ENCODE results near the gene HIPK3.
"Not testable (repeated sequence)": the region's sequence is repeated elsewhere in the genome, so short reads cannot be mapped to it uniquely, and the experiment has no call there.

HIPK3 gene

DNA sequence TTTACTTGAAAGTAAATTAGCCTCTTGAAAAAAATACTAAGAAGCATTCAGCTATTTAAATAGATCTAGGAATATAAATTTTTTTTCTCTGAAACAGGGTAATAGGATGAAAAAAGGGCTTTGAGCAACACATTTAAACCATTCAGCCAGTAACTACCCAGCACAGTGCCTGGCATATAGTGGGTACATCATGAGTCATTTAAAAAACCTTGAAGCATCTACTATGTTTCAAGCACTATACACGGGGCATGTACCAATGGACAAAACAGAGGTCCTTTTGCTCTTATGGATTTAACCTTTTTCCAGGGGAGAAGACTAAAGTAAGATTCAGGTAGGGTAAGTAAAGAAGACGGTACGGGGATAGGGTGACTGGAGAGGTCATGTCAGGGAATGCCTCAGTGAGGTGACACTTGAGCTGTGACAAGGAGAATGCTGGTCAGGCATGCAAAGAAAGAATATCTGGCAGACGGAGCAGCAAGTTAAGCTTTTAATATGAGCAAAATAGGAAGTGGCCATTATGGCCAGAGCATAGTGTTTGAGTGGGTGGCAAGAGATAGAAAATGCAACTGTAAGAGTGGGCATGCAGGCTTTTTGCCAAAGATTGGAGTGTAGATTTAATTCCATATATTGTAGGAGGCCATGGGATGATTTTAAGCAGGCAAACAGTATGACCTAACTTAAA is 101.1 kb downstream of the HIPK3 start:
- DNase-seq (ENCODE audit: low read depth in 2 of 2), result no peak

DNA sequence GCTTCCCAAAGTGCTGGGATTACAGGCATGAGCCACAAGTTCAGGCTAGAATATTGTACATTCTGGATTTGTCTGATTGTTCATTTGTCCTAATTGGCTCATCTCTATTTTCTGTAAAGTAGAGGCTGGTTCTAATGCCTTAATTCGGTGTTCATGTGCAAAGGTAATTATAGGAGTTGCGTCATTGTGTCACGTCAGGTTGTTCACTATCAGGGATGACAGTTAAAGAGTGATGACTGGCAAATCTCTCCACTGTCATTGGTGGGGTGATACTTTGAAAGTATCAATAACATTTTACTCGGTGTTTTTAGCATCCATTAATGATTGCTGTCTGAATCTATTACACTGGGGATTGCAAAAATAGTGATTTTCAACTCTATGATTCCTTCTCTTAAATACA is 103.5 kb downstream of the HIPK3 start:
- DNase-seq (ENCODE audit: low read depth in 2 of 2), result no peak

DNA sequence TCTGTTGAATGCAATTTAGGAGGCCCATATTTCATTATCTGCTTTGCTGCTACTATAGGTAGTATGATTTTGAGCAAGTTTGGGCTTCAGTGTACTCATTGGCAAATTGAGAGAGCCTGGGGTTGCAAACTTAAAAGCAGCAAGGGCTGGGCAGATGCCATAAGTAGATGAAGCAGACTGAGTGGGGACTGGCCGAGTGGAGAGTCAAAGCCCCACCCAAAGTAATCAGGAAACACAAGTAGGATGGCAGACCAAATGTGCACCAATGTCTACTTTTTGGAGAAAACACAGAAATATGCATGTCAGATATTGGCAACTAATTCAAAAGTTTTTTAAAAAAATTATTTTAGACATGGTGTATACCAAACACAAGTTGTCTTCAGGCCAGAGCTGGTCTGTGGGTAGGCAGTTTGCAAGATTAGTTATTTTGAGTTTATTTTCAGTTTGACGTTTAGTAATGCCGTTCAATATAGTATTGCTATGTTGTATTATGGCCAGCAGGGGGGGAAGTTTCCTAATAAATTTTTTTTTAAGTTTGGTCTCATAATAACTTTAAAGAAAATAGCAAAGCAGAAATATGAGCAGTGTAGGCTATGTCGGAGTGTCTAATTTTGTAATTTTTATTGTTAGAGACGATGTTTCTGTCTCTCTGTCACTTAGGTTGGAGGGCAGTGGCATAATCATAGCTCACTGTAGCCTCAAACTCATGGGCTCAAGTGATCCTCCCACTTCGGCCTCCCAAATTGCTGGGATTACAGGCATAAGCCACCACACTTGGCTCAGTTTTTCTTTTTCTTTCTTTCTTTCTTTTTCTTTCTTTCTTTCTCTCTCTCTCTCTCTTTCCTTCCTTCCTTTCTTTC is 105.1 kb downstream of the HIPK3 start:
- no peak for DNase-seq (ENCODE audit: low read depth in 2 of 2)

DNA sequence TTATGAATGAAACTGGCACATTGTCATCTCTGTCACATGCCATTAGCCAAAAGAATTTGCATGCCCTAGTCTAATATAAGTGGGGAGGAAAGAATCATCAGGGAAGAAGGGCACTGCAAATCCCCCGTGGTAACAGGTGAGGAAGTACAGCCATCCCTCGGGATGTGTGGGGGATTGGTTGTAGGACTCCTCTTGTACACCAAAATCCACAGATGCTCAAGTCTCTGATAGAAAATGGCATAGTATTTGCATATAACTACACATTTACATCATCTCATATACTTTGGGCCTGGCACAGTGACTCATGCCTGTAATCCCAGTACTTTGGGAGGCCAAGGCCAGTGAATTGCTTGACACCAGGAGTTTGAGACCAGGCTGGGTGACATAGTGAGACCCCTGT is 109.7 kb downstream of the HIPK3 start:
- DNase-seq (ENCODE audit: low read depth in 2 of 2), result no peak

DNA sequence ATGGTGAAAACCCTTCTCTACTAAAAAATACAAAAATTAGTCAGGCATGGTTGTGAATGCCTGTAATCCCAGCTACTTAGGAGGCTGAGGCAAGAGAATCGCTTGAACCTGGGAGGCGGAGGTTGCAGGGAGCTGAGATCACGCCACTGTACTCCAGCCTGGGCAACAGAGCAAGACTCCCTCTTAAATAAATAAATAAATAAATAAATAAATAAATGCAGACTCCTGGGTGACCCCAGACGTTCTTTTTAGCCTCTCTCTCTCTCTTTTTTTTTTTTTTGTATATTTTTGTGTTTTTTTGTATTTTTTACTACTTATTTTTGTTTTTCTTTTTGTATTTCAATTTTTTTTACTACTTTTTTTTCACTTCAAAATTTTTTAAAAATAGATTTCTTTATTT is 111.3 kb downstream of the HIPK3 start:
- DNase-seq (ENCODE audit: low read depth in 2 of 2), result not testable (repeated sequence)

DNA sequence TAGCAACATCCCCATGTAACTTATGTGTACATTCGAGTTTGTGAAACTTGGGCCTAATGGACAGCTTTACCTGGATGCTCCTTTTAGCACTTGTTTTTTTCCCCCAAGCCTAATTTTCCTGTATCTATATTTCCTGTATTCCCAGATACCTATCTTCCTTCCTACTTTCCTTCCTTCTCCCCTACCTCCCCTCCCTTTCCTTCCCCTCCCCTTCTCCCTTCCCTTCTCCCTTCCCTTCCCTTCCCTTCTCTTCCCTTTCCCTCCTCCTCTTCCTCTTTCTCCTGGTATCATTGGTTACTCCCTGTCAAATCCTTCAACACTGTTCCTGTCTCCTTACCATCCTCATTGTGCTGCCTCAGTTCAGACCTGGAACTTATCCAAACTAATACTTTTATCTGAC is 111.8 kb downstream of the HIPK3 start:
- no peak for DNase-seq (ENCODE audit: low read depth in 2 of 2)

DNA sequence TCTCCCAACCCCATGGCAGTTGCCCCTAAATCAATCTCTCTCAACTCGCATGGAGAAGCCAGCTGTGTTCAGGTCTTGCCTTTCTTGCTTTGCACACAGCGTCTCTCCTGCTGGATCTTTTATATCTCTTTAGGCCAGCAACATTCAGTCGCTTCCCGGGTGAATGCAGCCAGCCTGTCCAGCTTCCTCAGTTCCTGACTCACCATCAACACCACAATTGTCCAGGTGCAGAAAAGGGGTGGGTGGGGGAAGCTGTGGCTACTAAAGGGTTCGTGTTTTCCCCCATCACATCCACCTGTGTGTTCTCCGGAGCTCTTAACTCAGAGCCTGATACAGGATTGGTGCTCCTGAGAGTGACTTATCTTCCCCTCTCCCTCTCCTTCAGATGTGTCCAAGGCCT is 116.5 kb downstream of the HIPK3 start:
- DNase-seq (ENCODE audit: low read depth in 2 of 2), result no peak

DNA sequence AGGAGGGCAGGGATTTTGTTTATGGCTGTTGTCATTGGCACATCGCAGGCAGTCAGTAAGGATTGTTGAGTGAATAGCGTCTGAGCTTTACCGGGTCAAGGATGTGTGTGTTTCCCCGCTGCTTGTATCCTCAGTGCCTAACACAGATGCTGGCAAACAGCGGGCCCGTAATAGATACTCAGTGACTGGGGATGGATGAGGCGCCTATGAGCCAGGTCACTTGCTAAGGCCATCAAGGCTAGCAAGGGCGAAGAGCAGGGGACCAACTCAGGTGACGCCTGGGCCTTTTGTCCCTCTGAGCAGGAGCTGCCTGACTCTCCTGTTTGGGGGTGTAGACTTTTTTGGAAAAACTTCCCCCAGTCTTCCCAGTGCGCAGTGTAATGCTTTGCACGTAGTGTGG is 118.1 kb downstream of the HIPK3 start:
- no peak for DNase-seq (ENCODE audit: low read depth in 2 of 2)

DNA sequence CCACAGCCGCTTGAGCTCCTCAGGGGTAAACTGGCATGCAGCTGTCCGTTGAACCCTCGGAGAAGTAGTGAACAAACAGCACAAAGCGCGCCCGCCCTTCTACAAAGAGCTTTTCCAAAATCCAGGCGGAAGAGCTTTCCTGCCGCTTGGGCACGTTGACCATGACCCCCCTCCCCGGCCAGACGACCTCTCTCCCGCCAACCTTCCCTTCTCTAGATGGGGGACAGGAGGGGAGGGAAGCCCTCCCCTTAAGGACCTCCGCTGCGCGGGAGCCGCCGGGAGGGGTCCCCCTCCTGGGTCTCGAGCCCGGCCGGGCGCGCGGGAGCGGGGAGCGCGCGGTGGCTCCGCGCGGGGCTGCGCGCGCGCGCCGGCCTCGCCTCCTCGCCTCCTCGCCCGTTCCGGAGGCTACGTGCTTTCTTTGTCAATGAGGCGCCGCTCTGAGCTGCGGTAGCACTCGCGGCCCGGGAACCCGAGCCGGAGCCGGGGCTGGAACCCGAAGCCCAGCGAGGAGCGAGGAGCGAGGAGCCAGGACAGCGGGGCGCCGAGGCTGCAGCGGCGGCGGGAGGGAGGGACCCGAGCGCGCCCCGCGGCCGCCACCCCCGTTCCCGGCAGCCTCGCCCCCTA is 118.6 kb downstream of the HIPK3 start, which contains the start of gene KIAA1549L:
TSS of gene KIAA1549L (plus strand) at position 421 of the 624 bp plus-strand sequence.
- DNase-seq (ENCODE audit: low read depth in 2 of 2), result no peak

DNA sequence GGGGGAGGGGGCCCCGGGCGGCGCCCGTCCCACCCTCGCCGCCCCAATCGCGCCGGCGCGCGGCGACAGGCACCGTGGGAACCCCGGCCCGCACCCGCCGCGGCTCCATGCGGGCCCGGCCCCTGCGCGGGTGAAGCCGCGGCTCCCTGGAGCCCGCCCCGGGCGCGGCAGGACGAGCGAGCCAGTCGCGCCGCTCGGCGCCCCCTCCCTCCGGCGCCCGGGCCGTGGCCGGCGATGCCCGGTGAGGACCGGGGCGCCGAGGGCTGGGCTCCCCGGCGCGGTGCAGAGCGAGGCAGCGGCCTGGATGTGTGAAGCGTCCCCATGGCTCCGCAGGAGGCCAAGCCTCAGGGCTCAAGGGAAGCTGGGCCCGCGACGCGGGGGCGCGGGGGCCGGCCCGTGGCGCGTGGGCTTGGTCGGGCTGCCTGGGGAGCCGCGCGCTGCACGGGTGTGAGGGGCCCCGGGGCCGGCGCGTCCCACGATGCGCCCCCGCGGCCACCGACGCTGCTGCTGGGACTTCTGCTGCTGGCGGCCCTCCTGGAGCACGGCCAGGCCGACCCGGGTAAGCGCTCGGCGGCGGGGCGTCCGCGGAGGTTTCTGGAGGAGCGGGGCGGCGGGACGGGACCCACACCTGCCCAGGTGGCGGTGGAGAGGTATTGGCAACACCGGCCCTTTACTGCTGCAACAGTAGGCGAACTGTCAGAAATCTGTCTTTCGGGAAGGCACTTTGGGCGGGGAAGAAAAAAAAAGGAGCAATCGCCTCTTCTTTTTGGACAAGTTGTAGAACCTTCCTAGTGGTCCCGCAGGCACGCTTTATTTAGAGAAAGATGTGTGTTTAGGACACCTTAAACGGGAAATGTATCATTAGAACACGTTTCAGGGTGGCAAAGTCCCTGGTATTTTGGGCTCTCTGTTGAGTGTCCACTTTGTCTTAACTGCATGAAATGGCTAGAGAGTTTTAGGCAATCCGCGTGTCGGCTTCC is 119.4 kb downstream of the HIPK3 start:
- DNase-seq (ENCODE audit: low read depth in 2 of 2), result no peak

DNA sequence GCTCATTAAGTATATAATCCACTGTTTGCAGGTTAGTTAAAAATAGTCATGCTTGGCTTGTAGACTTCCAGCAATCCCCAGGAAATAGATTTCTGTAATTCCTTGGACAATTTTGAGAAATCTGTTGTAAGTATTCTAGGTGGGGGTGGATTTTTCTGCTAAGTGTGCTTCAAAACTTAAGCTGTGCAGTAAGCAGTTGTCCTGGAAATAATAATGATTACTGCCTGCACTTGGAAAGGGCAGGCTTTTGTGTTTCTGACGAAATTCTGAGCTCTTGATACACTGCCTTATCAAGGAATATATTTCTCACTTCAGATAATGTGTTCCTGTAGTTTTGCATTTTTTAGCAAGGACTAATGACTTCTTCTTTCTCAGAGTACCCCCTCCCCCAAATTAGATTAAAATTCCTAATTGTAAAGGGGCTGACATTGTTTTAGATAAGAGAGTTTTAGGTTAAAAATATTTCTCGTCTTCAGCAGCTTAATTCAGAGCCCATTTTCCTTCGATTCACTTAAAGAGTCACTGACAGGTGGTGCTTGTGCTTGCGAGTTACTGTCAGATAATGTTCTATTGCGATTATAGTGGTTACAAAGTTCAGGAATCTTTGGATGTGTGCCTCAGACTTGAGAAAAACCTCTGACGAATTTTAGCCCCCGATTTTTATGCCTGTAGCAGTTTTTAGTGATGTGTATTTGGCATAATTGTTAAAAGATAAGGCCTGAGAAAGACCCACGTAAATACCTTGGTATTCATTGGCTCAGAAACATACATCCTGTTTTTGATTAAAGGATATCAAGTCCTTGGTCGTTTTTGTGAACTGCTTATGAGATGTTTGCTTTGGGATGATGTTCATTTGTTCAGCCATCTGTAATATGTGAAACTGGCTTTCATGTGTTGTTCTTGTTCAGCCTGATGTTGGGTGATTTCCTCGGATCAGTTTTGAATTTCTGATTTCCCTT is 120.5 kb downstream of the HIPK3 start:
- no peak for DNase-seq (ENCODE audit: low read depth in 2 of 2)

DNA sequence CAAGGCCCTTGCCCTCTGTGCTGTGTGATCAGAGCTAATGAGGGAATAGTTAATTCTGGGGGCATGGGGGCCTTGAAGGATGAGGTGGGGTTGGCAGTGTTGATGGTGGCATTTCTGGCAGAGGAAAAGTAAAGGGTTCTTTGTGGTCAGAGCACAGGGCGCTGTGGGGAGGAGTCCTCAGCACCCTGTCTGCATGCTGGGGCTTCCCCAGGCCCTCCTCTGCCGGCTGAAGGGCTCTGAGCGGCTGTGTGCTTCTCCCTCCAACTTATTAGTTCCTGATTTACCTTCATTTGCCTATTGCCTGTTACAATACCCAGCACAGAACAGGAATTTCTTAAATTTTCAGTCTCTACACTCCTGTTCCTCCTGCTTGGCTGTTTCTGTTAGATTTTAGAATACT is 122.8 kb downstream of the HIPK3 start:
- no peak for DNase-seq (ENCODE audit: low read depth in 2 of 2)

DNA sequence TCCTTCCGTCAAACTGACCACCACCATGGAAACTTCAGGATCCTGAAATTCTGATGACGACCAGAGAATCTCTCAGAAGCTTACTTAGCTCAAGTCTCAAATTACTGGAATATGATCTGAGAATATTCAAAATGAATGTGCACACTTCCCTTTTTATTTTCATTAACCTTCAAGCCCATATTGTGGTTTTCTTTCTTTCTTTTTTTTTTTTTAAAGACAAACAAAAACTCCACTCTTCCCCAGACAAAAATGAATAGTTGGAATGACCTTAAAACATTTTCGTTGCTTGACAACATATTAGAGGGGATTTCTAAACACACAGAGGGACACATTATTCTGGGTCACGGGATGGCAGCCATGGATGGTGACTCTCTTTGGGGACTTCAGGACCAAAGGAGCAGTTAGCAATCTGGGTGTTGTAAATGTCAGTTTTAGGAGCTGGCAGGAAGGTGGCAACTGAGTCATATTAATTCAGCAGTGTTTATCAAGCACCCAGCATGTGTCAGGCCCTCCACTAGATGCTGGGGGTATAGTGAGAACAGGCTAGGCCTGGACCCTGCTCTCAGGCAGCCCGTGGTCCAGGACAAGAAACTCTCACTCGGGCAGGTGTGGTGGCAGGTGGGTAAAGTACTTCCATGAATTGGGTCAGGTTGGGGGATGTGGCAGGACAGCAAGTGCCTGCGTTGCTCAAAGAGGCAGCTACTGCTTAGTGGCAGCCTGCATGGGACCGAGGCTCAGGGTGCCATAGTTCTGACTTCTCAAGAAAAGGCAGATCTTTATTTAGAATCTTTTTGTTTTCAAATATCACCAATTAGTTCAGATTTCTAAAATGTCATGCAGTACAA is 126.1 kb downstream of the HIPK3 start:
- no peak for DNase-seq (ENCODE audit: low read depth in 2 of 2)

DNA sequence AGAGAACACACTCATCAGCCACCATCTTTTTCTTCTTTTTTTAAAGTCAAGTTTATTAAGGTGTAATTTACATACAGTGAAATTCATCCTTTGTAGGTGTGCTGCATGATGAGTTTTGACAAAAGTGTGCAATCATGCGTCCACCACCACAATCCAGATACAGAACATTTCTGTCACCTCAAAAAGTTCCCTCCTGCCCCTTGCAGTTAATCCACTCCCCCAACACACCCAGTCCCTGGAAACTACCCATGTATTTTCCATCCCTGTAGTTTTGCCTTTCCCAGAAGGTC is 126.7 kb downstream of the HIPK3 start:
- DNase-seq (ENCODE audit: low read depth in 2 of 2), result no peak

DNA sequence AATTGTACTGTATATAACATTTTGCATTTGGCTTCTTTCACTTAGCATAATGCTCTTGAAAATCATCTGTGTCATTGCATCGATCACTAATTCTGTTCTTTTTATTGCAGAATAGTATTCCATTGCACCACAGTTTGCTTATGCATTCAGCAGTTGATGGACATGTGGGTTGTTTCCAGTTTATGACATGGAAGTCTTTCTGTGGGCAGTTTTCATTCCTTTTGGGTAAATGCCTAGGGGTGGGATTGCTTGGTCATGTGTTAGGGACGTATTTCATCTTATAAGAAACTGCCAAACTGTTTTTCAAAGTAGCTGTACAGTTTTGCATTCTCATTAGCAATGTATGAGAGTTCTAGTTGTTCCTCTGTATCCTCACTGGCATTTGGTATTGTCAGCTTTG is 127.0 kb downstream of the HIPK3 start:
- no peak for DNase-seq (ENCODE audit: low read depth in 2 of 2)

DNA sequence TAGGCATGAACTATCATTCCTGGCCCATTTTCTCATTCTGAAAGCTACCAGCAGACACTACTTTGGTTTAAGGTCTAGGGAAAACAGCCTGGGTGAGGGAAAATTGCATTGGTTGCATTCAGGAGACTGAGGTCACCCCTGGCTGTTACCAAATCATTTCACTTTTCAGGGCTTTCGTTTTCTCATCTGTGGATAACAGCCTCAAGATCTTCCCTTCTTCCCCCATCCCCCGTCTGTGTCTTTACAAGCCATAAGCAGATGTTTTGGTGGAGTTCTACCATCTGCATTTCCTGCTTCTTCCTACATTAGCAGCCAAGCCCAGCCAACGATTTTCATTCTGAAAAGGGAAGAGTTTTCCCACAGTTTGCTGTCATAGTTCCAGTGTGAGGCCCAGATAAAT is 130.4 kb downstream of the HIPK3 start:
- no peak for DNase-seq (ENCODE audit: low read depth in 2 of 2)

DNA sequence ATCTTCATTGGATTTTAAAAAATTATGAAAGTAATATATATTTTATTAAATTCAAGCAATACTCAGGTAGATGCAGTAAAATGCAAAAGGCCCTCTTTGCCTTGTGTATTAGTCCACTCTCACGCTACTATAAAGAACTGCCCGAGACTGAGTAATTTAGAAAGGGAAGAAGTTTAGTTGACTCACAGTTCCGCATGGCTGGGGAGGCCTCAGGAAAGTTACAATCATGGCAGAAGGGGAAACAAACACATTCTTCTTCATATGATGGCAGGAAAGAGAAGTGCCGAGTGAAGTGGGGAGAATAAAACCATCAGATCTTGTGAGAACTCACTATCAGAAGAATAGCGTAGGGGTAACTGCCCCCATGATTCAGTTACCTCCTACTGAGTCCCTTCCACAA is 130.8 kb downstream of the HIPK3 start:
- DNase-seq (ENCODE audit: low read depth in 2 of 2), result no peak

DNA sequence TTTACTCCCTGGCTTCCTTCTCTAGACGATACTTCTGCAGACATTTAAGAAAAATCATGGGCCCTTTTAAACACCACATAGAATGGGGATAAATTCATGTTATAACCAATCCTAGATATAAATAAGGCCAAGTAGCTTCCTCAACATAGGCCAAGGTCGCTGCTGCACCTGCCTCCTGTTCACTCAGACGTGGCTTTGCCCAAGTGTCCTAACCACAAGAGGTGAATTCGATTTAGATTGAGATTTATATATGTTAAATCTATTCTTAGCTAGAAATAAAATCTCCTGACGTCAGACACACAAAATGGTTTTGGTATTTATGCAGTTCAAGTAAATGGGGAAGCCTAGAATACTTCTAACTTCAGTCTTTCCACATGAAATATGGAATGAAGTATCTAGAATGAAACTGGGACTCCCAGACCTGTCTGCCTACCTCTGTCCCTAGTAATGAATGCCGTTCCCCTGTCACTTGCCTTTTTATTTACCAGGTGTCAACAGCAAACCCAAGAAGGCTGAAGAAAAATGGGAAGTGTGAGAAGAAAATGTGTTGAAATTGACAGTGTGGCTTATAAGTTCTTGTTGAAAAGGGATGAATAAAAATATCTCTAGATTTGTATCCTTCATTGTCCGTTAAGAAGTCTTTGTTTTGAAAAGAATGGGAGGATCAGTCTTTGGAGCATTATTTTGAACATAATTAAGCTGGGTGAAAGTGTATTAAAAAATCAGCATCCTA is 131.8 kb downstream of the HIPK3 start:
- no peak for DNase-seq (ENCODE audit: low read depth in 2 of 2)

DNA sequence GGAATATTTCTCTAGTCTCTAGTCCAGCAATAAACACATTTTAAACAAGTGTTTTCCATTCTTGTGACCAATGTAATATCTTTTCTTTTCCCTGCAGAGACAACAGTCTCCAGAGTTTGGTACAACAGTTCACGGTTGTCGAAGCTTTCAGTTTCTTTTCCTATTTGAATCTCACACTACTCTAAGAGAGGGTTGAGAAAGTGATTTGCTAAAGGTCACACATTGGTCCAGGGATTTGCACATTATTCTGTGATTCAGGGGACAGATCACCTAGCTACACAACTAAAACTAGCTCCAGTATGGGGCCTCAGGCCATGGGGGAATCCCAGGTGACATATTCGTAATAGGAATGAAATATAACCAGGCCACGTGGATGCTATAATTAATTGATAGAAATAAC is 132.5 kb downstream of the HIPK3 start:
- no peak for DNase-seq (ENCODE audit: low read depth in 2 of 2)
